Activated CD8-positive, alpha-beta memory T cell treated with anti-CD3 and anti-CD28 coated beads, Interleukin-2, amount 50 U/mL, for 24 hours (primary cell): Measurements from ENCODE around the gene IGLL5.
"Not testable (repeated sequence)": the region's sequence is repeated elsewhere in the genome, so short reads cannot be mapped to it uniquely, and the experiment has no call there.

ENCODE experiments used
- DNase-seq: peaks from one replicate; pipeline ENCODE4 v3.0.0-alpha.2; 2020; ENCODE audit errors: extremely low read depth

Gene IGLL5

GRCh38 chr22:22914726-22915669, 27.4 kb downstream of the IGLL5 start:
- no peak for DNase-seq

- DNase-seq, result no peak
Measured at GRCh38 chr22:22915670-22916035, 28.0 kb downstream of the IGLL5 start.

GRCh38 chr22:22916215-22916951, 28.8 kb downstream of the IGLL5 start:
- DNase-seq, result no peak

- no peak for DNase-seq
Measured at GRCh38 chr22:22916952-22917290, 29.3 kb downstream of the IGLL5 start.

GRCh38 chr22:22917377-22917776, 29.8 kb downstream of the IGLL5 start:
- no peak for DNase-seq

GRCh38 chr22:22918297-22918965, 30.8 kb downstream of the IGLL5 start:
- no peak for DNase-seq

GRCh38 chr22:22919041-22919440, 31.4 kb downstream of the IGLL5 start:
- DNase-seq, result no peak

GRCh38 chr22:22920104-22920654, 32.6 kb downstream of the IGLL5 start:
- no peak for DNase-seq

GRCh38 chr22:22920910-22921550, 33.4 kb downstream of the IGLL5 start:
- no peak for DNase-seq

- no peak for DNase-seq
Measured at GRCh38 chr22:22921575-22921974, 34.0 kb downstream of the IGLL5 start.

GRCh38 chr22:22922092-22922953, 34.7 kb downstream of the IGLL5 start:
- DNase-seq, result not testable (repeated sequence)

GRCh38 chr22:22922954-22923319, 35.3 kb downstream of the IGLL5 start:
- no peak for DNase-seq

GRCh38 chr22:22923379-22923778, 35.8 kb downstream of the IGLL5 start:
- DNase-seq, result no peak

GRCh38 chr22:22923930-22924329, 36.3 kb downstream of the IGLL5 start:
- DNase-seq, result no peak

GRCh38 chr22:22924369-22925145, 36.9 kb downstream of the IGLL5 start:
- no peak for DNase-seq

GRCh38 chr22:22925146-22925804, 37.7 kb downstream of the IGLL5 start:
- DNase-seq, result no peak

- no peak for DNase-seq
Measured at GRCh38 chr22:22925805-22926369, 38.3 kb downstream of the IGLL5 start.

GRCh38 chr22:22926370-22927195, 39.0 kb downstream of the IGLL5 start:
- no peak for DNase-seq
